Measurements from ENCODE around the gene SEC31B.
A peak's percentile ranks its signal among the peaks of the same experiment; 100 is the strongest.

The SEC31B gene

DNA sequence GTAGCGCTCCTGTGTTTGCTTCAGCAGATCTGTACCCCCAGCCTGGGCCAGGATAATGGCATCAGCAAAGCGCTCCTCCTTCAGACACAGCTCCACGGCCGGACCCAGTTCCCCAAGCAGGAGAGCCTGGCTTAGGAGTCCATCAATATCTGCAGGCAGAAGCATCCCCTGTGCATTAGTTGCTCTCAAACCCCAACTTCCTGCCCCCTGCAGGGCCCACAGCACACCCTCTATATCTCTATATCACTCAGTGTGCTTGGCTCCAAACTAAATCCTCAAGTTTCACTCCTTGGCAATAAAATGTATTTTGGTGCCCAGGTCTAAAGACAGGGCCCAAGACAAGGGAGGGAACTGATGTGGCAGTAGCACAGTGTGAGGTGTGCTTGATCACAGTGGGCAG lies 21.6 kb downstream of the SEC31B start:
- no peak overlapping the region for H3K27ac ChIP-seq (ENCODE audit: low read depth, low read length)
- H3K9ac ChIP-seq (ENCODE audit: low read depth, low read length): no peak overlapping the region
- H3K36me3 ChIP-seq (ENCODE audit: control insufficient read depth, insufficient read depth, low read length): no peaks in the 10 kb centered on the region; the same call in 1 of the 2 replicates
- H3K27me3 ChIP-seq (ENCODE audit: control insufficient read depth, insufficient read depth, low read length): peaks cover 10% of the 10 kb centered on the region; the same call in 1 of the 2 replicates
- no peaks in the 10 kb centered on the region for H3K4me1 ChIP-seq (ENCODE audit: control insufficient read depth, insufficient read depth, low read length)
- no peak overlapping the region for H3K4me3 ChIP-seq (ENCODE audit: low read depth, low read length)
- no peaks in the 10 kb centered on the region for H3K9me3 ChIP-seq (ENCODE audit: control insufficient read depth, insufficient read depth, low read length)

DNA sequence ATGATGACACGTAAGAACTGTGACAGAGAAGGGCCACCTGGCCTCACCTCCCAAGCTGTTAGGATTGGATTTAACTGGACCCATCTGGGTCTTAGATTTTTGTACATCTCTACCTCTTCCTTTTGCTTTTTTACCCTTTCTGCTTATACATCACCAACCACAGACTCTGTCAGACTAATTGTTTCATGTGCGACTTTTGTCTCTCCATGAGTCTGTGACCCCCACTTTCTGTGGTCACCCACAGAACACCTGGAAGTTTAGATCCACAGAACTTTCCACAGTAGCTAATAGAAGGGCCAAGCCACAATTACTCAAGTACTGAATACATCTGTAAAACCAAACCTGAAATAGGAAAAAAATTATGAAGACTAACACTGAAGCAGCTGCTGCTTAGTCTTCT lies 23.1 kb downstream of the SEC31B start:
- Histone ChIP-seq H3K27me3 (ENCODE audit: control insufficient read depth, insufficient read depth, low read length) (peaks cover 16% of the 10 kb centered on the region), H3K27ac (ENCODE audit: low read depth, low read length) (no peak overlapping the region), H3K4me3 (ENCODE audit: low read depth, low read length) (no peak overlapping the region), H3K4me1 (ENCODE audit: control insufficient read depth, insufficient read depth, low read length) (no peaks in the 10 kb centered on the region), H3K9ac (ENCODE audit: low read depth, low read length) (no peak overlapping the region), H3K9me3 (ENCODE audit: control insufficient read depth, insufficient read depth, low read length) (no peaks in the 10 kb centered on the region), H3K36me3 (ENCODE audit: control insufficient read depth, insufficient read depth, low read length) (no peaks in the 10 kb centered on the region; the same call in 1 of the 2 replicates)

GRCh38 chr10:100490531-100490930 lies 29.1 kb downstream of the SEC31B start:
- peaks cover 64% of the 10 kb centered on the region for H3K27me3 ChIP-seq (ENCODE audit: control insufficient read depth, insufficient read depth, low read length)
- H3K4me1 ChIP-seq (ENCODE audit: control insufficient read depth, insufficient read depth, low read length): peaks cover 13% of the 10 kb centered on the region
- H3K27ac ChIP-seq (ENCODE audit: low read depth, low read length): no peak overlapping the region
- peaks cover 5% of the 10 kb centered on the region; the same call in 1 of the 2 replicates for H3K36me3 ChIP-seq (ENCODE audit: control insufficient read depth, insufficient read depth, low read length)
- H3K9ac ChIP-seq (ENCODE audit: low read depth, low read length): no peak overlapping the region
- no peak overlapping the region for H3K4me3 ChIP-seq (ENCODE audit: low read depth, low read length)
- no peaks in the 10 kb centered on the region for H3K9me3 ChIP-seq (ENCODE audit: control insufficient read depth, insufficient read depth, low read length)

- Histone ChIP-seq H3K27ac (ENCODE audit: low read depth, low read length) (no peak overlapping the region), H3K9ac (ENCODE audit: low read depth, low read length) (no peak overlapping the region), H3K36me3 (ENCODE audit: control insufficient read depth, insufficient read depth, low read length) (peaks cover 5% of the 10 kb centered on the region; the same call in 1 of the 2 replicates), H3K4me3 (ENCODE audit: low read depth, low read length) (no peak overlapping the region), H3K27me3 (ENCODE audit: control insufficient read depth, insufficient read depth, low read length) (peaks cover 69% of the 10 kb centered on the region), H3K4me1 (ENCODE audit: control insufficient read depth, insufficient read depth, low read length) (peaks cover 24% of the 10 kb centered on the region), H3K9me3 (ENCODE audit: control insufficient read depth, insufficient read depth, low read length) (no peaks in the 10 kb centered on the region)
Observed at GRCh38 chr10:100489396-100489795, 30.3 kb downstream of the SEC31B start.

GRCh38 chr10:100487529-100487928 lies 32.1 kb downstream of the SEC31B start:
- Histone ChIP-seq H3K27ac (ENCODE audit: low read depth, low read length) (no peak overlapping the region), H3K4me3 (ENCODE audit: low read depth, low read length) (no peak overlapping the region), H3K9me3 (ENCODE audit: control insufficient read depth, insufficient read depth, low read length) (no peaks in the 10 kb centered on the region), H3K4me1 (ENCODE audit: control insufficient read depth, insufficient read depth, low read length) (peaks cover 35% of the 10 kb centered on the region), H3K9ac (ENCODE audit: low read depth, low read length) (no peak overlapping the region), H3K36me3 (ENCODE audit: control insufficient read depth, insufficient read depth, low read length) (peaks cover 5% of the 10 kb centered on the region; the same call in 1 of the 2 replicates), H3K27me3 (ENCODE audit: control insufficient read depth, insufficient read depth, low read length) (peaks cover 88% of the 10 kb centered on the region)

GRCh38 chr10:100485801-100486495 lies 33.7 kb downstream of the SEC31B start:
- Histone ChIP-seq H3K27me3 (ENCODE audit: control insufficient read depth, insufficient read depth, low read length) (peaks cover 94% of the 10 kb centered on the region), H3K4me1 (ENCODE audit: control insufficient read depth, insufficient read depth, low read length) (peaks cover 41% of the 10 kb centered on the region), H3K9me3 (ENCODE audit: control insufficient read depth, insufficient read depth, low read length) (no peaks in the 10 kb centered on the region), H3K36me3 (ENCODE audit: control insufficient read depth, insufficient read depth, low read length) (peaks cover 5% of the 10 kb centered on the region; the same call in 1 of the 2 replicates), H3K27ac (ENCODE audit: low read depth, low read length) (peak overlapping the region; percentile 56), H3K4me3 (ENCODE audit: low read depth, low read length) (0 out of 2 replicates have a peak overlapping the region, but pooled peaks have one; percentile 22), H3K9ac (ENCODE audit: low read depth, low read length) (no peak overlapping the region)

DNA sequence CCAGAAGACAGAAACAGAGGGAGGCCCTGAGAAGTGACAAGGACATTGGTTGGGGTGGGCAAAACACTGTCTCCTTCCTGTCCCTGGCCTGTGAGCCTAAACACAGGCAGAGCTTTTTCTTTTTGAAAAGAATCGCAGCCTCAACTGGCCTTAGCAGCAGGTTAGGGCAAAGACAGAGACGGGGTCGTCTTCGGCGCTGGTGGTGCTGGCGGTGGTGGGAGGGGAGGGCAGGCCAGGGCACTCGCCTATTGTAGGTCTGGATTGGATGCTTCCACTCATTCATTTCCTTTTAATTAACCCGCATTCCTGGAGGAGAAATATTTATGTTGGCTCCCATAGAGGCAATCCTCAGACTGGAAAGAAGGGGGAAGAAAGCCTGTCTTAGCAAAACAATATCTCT lies 34.3 kb downstream of the SEC31B start:
- Histone ChIP-seq H3K4me3 (ENCODE audit: low read depth, low read length) (peak overlapping the region; percentile 22; the same call in 1 of the 2 replicates), H3K9me3 (ENCODE audit: control insufficient read depth, insufficient read depth, low read length) (no peaks in the 10 kb centered on the region), H3K9ac (ENCODE audit: low read depth, low read length) (no peak overlapping the region), H3K36me3 (ENCODE audit: control insufficient read depth, insufficient read depth, low read length) (peaks cover 5% of the 10 kb centered on the region; the same call in 1 of the 2 replicates), H3K27ac (ENCODE audit: low read depth, low read length) (peak overlapping the region; percentile 56), H3K4me1 (ENCODE audit: control insufficient read depth, insufficient read depth, low read length) (peaks cover 41% of the 10 kb centered on the region), H3K27me3 (ENCODE audit: control insufficient read depth, insufficient read depth, low read length) (peaks cover 94% of the 10 kb centered on the region)

DNA sequence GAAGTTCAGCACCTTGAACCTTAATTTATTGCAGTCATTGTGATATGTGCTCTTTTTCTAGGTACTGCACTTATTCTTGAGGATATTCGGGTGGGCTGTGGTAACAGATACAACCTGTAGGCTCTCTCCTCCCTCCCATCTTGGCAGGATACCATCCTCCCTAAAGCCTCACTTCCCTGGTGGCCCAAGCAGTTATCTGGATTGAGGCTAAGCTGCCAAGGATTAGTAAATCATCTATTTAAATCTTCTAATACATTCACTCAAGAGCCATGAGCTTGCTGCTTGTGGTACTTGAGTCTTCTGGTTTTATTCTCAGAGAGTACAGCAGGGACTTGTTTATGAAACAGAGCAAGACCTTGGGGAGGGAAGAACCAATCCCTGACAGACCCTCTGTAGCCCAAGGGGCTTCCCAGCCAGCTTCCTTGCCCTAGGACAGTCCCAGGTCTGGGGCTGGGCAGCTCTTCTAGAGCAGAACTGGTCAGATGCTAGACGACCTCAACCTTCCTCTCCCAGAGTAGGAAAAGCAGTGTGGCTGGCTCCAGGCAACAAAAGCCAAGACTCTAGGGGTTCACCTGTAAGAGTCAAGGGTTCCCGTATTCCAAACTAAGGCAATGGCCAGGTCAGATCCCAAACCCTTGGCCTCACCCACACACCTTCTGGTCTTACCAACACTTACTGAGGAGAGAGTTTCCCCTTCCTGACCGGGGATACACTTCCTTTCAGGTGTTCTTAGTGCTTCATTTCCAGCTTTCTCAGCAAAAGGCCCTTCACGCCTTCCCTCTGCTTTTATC lies 35.6 kb downstream of the SEC31B start:
- no peak overlapping the region for H3K9ac ChIP-seq (ENCODE audit: low read depth, low read length)
- H3K27ac ChIP-seq (ENCODE audit: low read depth, low read length): no peak overlapping the region
- H3K4me1 ChIP-seq (ENCODE audit: control insufficient read depth, insufficient read depth, low read length): peaks cover 41% of the 10 kb centered on the region
- no peak overlapping the region for H3K4me3 ChIP-seq (ENCODE audit: low read depth, low read length)
- H3K36me3 ChIP-seq (ENCODE audit: control insufficient read depth, insufficient read depth, low read length): no peaks in the 10 kb centered on the region; the same call in 1 of the 2 replicates
- no peaks in the 10 kb centered on the region for H3K9me3 ChIP-seq (ENCODE audit: control insufficient read depth, insufficient read depth, low read length)
- peaks cover 94% of the 10 kb centered on the region for H3K27me3 ChIP-seq (ENCODE audit: control insufficient read depth, insufficient read depth, low read length)

- no peaks in the 10 kb centered on the region for H3K9me3 ChIP-seq (ENCODE audit: control insufficient read depth, insufficient read depth, low read length)
- H3K9ac ChIP-seq (ENCODE audit: low read depth, low read length): no peak overlapping the region
- peaks cover 41% of the 10 kb centered on the region for H3K4me1 ChIP-seq (ENCODE audit: control insufficient read depth, insufficient read depth, low read length)
- H3K36me3 ChIP-seq (ENCODE audit: control insufficient read depth, insufficient read depth, low read length): no peaks in the 10 kb centered on the region
- H3K4me3 ChIP-seq (ENCODE audit: low read depth, low read length): no peak overlapping the region; the same call in 1 of the 2 replicates
- H3K27ac ChIP-seq (ENCODE audit: low read depth, low read length): no peak overlapping the region
- peaks cover 87% of the 10 kb centered on the region for H3K27me3 ChIP-seq (ENCODE audit: control insufficient read depth, insufficient read depth, low read length)
Observed at GRCh38 chr10:100482834-100483185, 36.9 kb downstream of the SEC31B start.

GRCh38 chr10:100482181-100482833 lies 37.4 kb downstream of the SEC31B start:
- H3K27me3 ChIP-seq (ENCODE audit: control insufficient read depth, insufficient read depth, low read length): peaks cover 82% of the 10 kb centered on the region
- peak overlapping the region; percentile 63 for H3K4me3 ChIP-seq (ENCODE audit: low read depth, low read length)
- H3K27ac ChIP-seq (ENCODE audit: low read depth, low read length): no peak overlapping the region
- H3K9ac ChIP-seq (ENCODE audit: low read depth, low read length): peak overlapping the region; percentile 20; the same call in 1 of the 2 replicates
- H3K9me3 ChIP-seq (ENCODE audit: control insufficient read depth, insufficient read depth, low read length): no peaks in the 10 kb centered on the region
- H3K36me3 ChIP-seq (ENCODE audit: control insufficient read depth, insufficient read depth, low read length): no peaks in the 10 kb centered on the region
- peaks cover 41% of the 10 kb centered on the region for H3K4me1 ChIP-seq (ENCODE audit: control insufficient read depth, insufficient read depth, low read length)

Data from HUES48 (cell line).